Measurements from ENCODE around the gene ANKS1A. TPM values are rescaled to one million over a fixed set of nuclear protein-coding genes. Genes with fewer than 3 reads are reported as not detected.
A peak's percentile ranks its signal among the peaks of the same experiment; 100 is the strongest.

The ANKS1A gene
- polyA plus RNA-seq, 3 donors = 1.7 to 8.0 (median 3.1) TPM

DNA sequence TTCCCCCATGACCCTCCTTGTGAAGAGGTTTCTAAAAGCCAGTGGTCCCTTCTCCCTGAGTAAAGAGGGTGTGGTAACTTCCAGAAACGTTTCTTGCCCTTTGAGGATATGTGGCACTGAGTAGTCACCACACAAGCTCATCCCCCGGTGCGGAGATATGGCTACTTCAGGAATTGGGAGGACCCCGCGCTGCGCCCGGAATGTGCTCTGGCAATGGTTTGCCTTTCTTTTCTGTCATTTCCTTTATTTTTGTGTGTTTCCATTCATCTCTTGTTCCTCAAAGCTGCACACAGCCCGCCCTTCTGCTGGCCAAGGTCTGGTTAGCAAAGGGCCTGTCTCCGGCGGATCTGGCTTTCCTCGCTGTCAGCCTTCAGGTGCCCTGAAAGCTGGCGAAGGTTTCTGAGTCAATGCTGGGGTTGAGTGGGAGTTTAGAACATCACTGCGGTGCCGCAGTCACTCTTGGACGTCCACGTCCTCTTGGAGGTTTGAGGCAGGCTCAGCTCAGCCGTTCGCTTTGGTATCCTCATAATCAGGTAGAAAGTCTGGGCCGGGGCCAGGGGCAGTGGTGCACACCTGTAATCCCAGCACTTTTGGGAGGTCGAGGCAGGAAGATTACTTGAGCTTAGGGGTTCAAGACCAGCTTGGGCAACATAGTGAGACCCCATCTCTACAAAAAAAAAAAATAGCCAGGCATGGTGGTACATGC, 184.9 kb downstream of the ANKS1A start:
- peaks cover 67 to 85% of the 10 kb centered on the region in 2 donors for H3K36me3 Mint-ChIP-seq
- WGBS (ENCODE audit: insufficient coverage) = 97% methylated on average over 19 of the region's 20 CpGs
- intact Hi-C loops (cut with micrococcal nuclease) = no loop called here

More for the DNA sequence above, 184.9 kb downstream of the ANKS1A start:
- Histone ChIP-seq H4K20me1 (ENCODE audit: insufficient read depth, low read length) (no peaks in the 10 kb centered on the region), H3K27ac (ENCODE audit: low read depth in 1 of 2, low read length in 2 of 2) (no peak overlapping the region), H3K27me3 (ENCODE audit: control insufficient read depth in 2 of 2, insufficient read depth in 2 of 2, low read length in 2 of 2) (no peaks in the 10 kb centered on the region), H3K4me1 (ENCODE audit: control insufficient read depth in 1 of 2, insufficient read depth in 2 of 2, low read length in 2 of 2) (no peaks in the 10 kb centered on the region), H2AFZ (ENCODE audit: insufficient read depth, low read depth, low read length, poor library complexity, severe bottlenecking) (no peak overlapping the region), H3K9me3 (replicated peaks in 1 of 2; ENCODE audit: control insufficient read depth in 1 of 2, insufficient read depth in 1 of 2, low read length in 2 of 2) (no peaks in the 10 kb centered on the region), H3K9ac (ENCODE audit: insufficient read depth, low read length, poor library complexity, severe bottlenecking) (no peak overlapping the region), H3K36me3 (replicated peaks in 1 of 2; ENCODE audit: control insufficient read depth in 1 of 2, insufficient read depth in 2 of 2, low read length in 2 of 2) (peaks cover 53 to 90% of the 10 kb centered on the region in 2 donors), H3K4me2 (replicated peaks; ENCODE audit: extremely low read depth, low read length, poor library complexity, severe bottlenecking) (no peak overlapping the region), H3K4me3 (replicated peaks in 1 of 3; ENCODE audit: low read depth in 2 of 3, low read length in 3 of 3) (no peak overlapping the region), H3K79me2 (ENCODE audit: insufficient read depth, low read length) (no peaks in the 10 kb centered on the region)
- Mint-ChIP-seq H3K27ac (peak overlapping the region in 1 of 7 donors; percentile 55), H3K27me3 (ENCODE audit: low read depth in 3 of 3) (peaks cover 0 to 2% (median 0%) of the 10 kb centered on the region in 3 donors), H3K4me1 (no peaks in the 10 kb centered on the region), H3K4me3 (no peak overlapping the region), H3K9me3 (no peaks in the 10 kb centered on the region)
- no peak for DNase-seq
- TF ChIP-seq CTCF (IDR thresholded peaks at IDR 0.05) = no peak

Data from CD14-positive monocyte (primary cell).